Esophagus squamous epithelium (tissue), 4 donors: Measurements from ENCODE around the gene UBE2V1.

Experiments
- CTCF ChIP-seq, 6 experiments: fragments of 450-650 bp in 4 of 6; fragments of 200-600 bp in 2 of 6; sonication (generic) in 2 of 6; IDR thresholded peaks; one replicate each; pipeline ENCODE4 v1.5.1; 2016 to 2019; ENCODE audit warnings: antibody characterized with exemption in 6 of 6, mild to moderate bottlenecking in 4 of 6, moderate library complexity in 4 of 6
- POLR2A ChIP-seq, 4 donors: fragments of 450-650 bp; IDR thresholded peaks; one replicate each; pipeline ENCODE4 v1.6.1; 2017; ENCODE audit warnings: antibody characterized with exemption in 4 of 4, mild to moderate bottlenecking in 4 of 4, moderate library complexity in 3 of 4

DNA sequence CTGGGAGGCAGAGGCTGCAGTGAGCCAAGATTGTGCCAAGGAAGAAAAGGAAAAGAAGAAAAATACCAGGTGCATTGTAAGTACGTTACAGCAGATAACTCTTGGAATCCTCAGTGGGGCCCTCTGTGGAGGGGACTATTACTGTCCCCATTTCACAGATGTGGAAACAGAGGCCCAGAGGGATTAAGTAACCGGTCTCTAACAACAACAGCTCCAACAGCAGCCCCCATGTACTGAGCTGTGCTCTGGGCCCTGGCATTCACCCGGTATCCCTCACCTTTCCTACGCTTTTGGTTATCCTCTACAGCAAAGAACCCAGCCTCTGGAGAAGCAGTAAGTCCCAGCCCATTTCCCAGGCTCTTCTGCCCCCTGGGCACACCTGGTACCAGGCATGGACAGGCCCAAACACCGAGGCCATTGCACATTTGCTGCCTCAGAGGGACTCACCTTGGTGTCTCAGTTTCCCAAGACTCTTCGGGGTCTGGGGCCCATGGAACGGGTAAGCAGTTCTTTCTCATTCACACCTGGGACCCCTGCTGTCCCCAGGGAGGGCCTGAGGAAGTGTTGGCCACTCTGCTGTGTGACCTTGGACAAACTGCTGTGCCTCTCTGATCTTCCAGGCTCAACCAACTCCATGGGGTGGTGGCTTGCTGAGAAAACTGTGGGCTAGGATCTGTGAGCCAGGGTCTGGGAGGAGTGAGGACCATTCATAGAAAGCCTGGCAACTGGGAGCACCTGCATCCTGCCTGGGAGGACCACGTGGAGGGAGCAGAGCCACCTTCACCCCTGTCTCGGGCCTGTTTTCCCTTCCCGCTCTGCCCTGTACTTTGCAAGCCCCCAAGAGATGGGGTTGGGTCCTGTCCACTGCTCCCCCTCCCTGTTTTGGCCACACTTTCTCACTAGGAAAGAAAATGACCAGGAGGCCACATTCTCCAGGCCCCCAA is 70.3 kb downstream of the UBE2V1 start:
- TF ChIP-seq CTCF (IDR thresholded peaks at IDR 0.05) = no peak
- TF ChIP-seq POLR2A (IDR thresholded peaks at IDR 0.05) = no peak
